Common myeloid progenitor, CD34-positive (primary cell): ENCODE results near the gene TEX2.

Experiments
- CTCF ChIA-PET: fragments of 350-600 bp; sonication (Branson Sonifier 250); formaldehyde crosslinking; loops from one replicate; lab custom pipeline; 2021; ENCODE audit warnings: antibody characterized with exemption; lab: Charles Lee
- POLR2A ChIA-PET: fragments of 350-600 bp; sonication (Branson Sonifier 250); formaldehyde crosslinking; loops from one replicate; lab custom pipeline; 2021; ENCODE audit warnings: antibody characterized with exemption; lab: Charles Lee
- DNase-seq, 3 donors: peaks; one replicate each; pipeline versions ENCODE4 v3.0.0 to v3.0.0-alpha.2; 2013
- H3K27ac ChIP-seq, 2 experiments: 1 replicate in 1 of 2; 2 replicates in 1 of 2; pipeline ENCODE4 v1.7.0; 2013; ENCODE audit warnings: inconsistent platforms in 2 of 2, low read length in 2 of 2, mild to moderate bottlenecking in 2 of 2, low read depth in 1 of 2, moderate library complexity in 1 of 2; ENCODE audit not compliant: severe bottlenecking in 2 of 2, insufficient read depth in 1 of 2, poor library complexity in 1 of 2
- H3K27me3 ChIP-seq, 5 experiments: replicated peaks in 2 of 5; 1 replicate in 3 of 5; 2 replicates in 2 of 5; pipeline versions ENCODE4 v1.6.1 to v1.7.0; 2013; ENCODE audit warnings: low read length in 4 of 5, mild to moderate bottlenecking in 2 of 5, moderate library complexity in 2 of 5, inconsistent platforms in 1 of 5; ENCODE audit not compliant: insufficient read depth in 5 of 5, control insufficient read depth in 4 of 5
- H3K36me3 ChIP-seq, 4 experiments: 1 replicate in 2 of 4; 2 replicates in 2 of 4; pipeline versions ENCODE4 v1.6.1 to v1.7.0; 2013; ENCODE audit warnings: low read length in 3 of 4, control low read depth in 1 of 4, mild to moderate bottlenecking in 1 of 4; ENCODE audit not compliant: control insufficient read depth in 4 of 4, insufficient read depth in 4 of 4
- H3K4me1 ChIP-seq, 4 experiments: 1 replicate in 3 of 4; 2 replicates in 1 of 4; pipeline versions ENCODE4 v1.6.1 to v1.7.1; 2013; ENCODE audit warnings: low read length in 3 of 4, mild to moderate bottlenecking in 3 of 4, control low read depth in 1 of 4, inconsistent platforms in 1 of 4, moderate library complexity in 1 of 4; ENCODE audit not compliant: control insufficient read depth in 4 of 4, insufficient read depth in 4 of 4; ENCODE audit errors: control extremely low read depth in 1 of 4
- H3K4me3 ChIP-seq, 7 experiments: 1 replicate in 4 of 7; 2 replicates in 3 of 7; pipeline versions ENCODE4 v1.5.1 to v1.7.0; 2013; ENCODE audit warnings: mild to moderate bottlenecking in 7 of 7, low read length in 6 of 7, moderate library complexity in 6 of 7, inconsistent platforms in 2 of 7, low read depth in 2 of 7, control low read depth in 1 of 7; ENCODE audit not compliant: insufficient read depth in 4 of 7, control insufficient read depth in 1 of 7; ENCODE audit errors: extremely low read depth in 1 of 7
- H3K9me3 ChIP-seq, 5 experiments: 1 replicate in 4 of 5; 2 replicates in 1 of 5; pipeline versions ENCODE4 v1.6.1 to v1.7.1; 2013; ENCODE audit warnings: low read length in 4 of 5, mild to moderate bottlenecking in 2 of 5, inconsistent platforms in 1 of 5, low read depth in 1 of 5, moderate library complexity in 1 of 5; ENCODE audit not compliant: control insufficient read depth in 4 of 5, insufficient read depth in 2 of 5; ENCODE audit errors: control extremely low read depth in 1 of 5
- WGBS: methylation state at CpG from one replicate; pipeline ENCODE4 v1.1.5; 2013; ENCODE audit not compliant: insufficient coverage; 5-methylcytosine and 5-hydroxymethylcytosine counted together

Gene TEX2

GRCh38 chr17:64131606-64132270 is 131.3 kb downstream of the TEX2 start:
- CTCF ChIA-PET = interaction anchor here (0.9 to 7.9 kb wide), 18 partner anchors 10 to 272 kb away, joined by 3 to 212 read pairs (median 8); partner anchors contain the start of genes CSHL1 and GH1
- POLR2A ChIA-PET = interaction anchor here (0.7 kb wide), 1 partner anchor 142 kb away, joined by 4 read pairs; no protein-coding TSS in a partner anchor
- 95% methylated on average over 4 of the region's 5 CpGs for WGBS
- Histone ChIP-seq H3K27me3 (no peaks in the 10 kb centered on the region), H3K27ac (no peak overlapping the region), H3K4me3 (no peak overlapping the region), H3K36me3 (no peaks in the 10 kb centered on the region), H3K9me3 (no peaks in the 10 kb centered on the region), H3K4me1 (peaks cover 0 to 22% (median 18%) of the 10 kb centered on the region in 4 experiments)
- no peak for DNase-seq

GRCh38 chr17:64130559-64131001 is 132.5 kb downstream of the TEX2 start:
- Histone ChIP-seq H3K4me1 (peaks cover 0 to 22% (median 18%) of the 10 kb centered on the region in 4 experiments), H3K4me3 (peak overlapping the region in 6 of 7 experiments; percentile 35 to 74 (median 48)), H3K9me3 (no peaks in the 10 kb centered on the region), H3K27me3 (no peaks in the 10 kb centered on the region), H3K27ac (peak overlapping the region in 1 of 2 experiments; percentile 51), H3K36me3 (no peaks in the 10 kb centered on the region)
- CTCF ChIA-PET = interaction anchor here (0.9 to 7.9 kb wide), 12 partner anchors 9 to 219 kb away, joined by 3 to 212 read pairs (median 5); partner anchors contain the start of genes CSHL1 and GH1
- 3% methylated on average over 17 of the region's 24 CpGs for WGBS
- POLR2A ChIA-PET = interaction anchor here (0.5 to 2.4 kb wide), 9 partner anchors 12 to 110 kb away, joined by 3 to 15 read pairs (median 5); partner anchors contain the start of gene ICAM2
- peak in 2 of 3 donors; percentile 81 to 85 for DNase-seq

- peak; percentile 86 to 94 (median 93) for DNase-seq
- H3K4me3 ChIP-seq = peak within 1 kb of the TSS; percentile 65 to 89 (median 85)
- no peaks in the 10 kb centered on the region for H3K9me3 ChIP-seq
- ChIA-PET POLR2A (interaction anchor here (0.7 to 2.4 kb wide), 11 partner anchors 9 to 110 kb away, joined by 3 to 15 read pairs (median 5); partner anchors contain the start of gene ICAM2), CTCF (interaction anchor here (0.9 to 7.9 kb wide), 11 partner anchors 8 to 219 kb away, joined by 3 to 212 read pairs (median 6); partner anchors contain the start of genes CSHL1 and GH1)
- no peaks in the 10 kb centered on the region for H3K36me3 ChIP-seq
- no peaks in the 10 kb centered on the region for H3K27me3 ChIP-seq
- under 1% methylated on average over 98 of the region's 98 CpGs for WGBS
- H3K27ac ChIP-seq = peak within 1 kb of the TSS; percentile 33 to 75
- H3K4me1 ChIP-seq = peaks cover 0 to 22% (median 18%) of the 10 kb centered on the region in 4 experiments
Observed at GRCh38 chr17:64129765-64130558, 133.1 kb downstream of the TEX2 start, which contains the start of gene ERN1. ERN1 (minus strand) TSS chr17:64130144; CDS start chr17:64130029, 115 bp downstream.

GRCh38 chr17:64129515-64129764 is 133.6 kb downstream of the TEX2 start:
- ChIA-PET CTCF (interaction anchor here (0.6 to 7.9 kb wide), 8 partner anchors 8 to 218 kb away, joined by 3 to 212 read pairs (median 6); partner anchors contain the start of gene CSHL1), POLR2A (interaction anchor here (0.7 to 2.4 kb wide), 7 partner anchors 8 to 104 kb away, joined by 3 to 11 read pairs (median 5); no protein-coding TSS in a partner anchor)
- H3K36me3 ChIP-seq = no peaks in the 10 kb centered on the region
- H3K27me3 ChIP-seq = no peaks in the 10 kb centered on the region
- DNase-seq = no peak
- H3K9me3 ChIP-seq = no peaks in the 10 kb centered on the region
- 0% methylated on average over 20 of the region's 31 CpGs for WGBS
- H3K4me3 ChIP-seq = peak overlapping the region; percentile 65 to 89 (median 85)
- peak overlapping the region; percentile 33 to 75 for H3K27ac ChIP-seq
- H3K4me1 ChIP-seq = peaks cover 0 to 22% (median 18%) of the 10 kb centered on the region in 4 experiments

GRCh38 chr17:64128787-64129514 is 134.1 kb downstream of the TEX2 start:
- DNase-seq = peak in 1 of 3 donors; percentile 36
- 15% methylated on average over 11 of the region's 15 CpGs for WGBS
- POLR2A ChIA-PET = interaction anchor here (0.7 to 2.4 kb wide), 7 partner anchors 8 to 104 kb away, joined by 3 to 11 read pairs (median 5); no protein-coding TSS in a partner anchor
- Histone ChIP-seq H3K9me3 (no peaks in the 10 kb centered on the region), H3K36me3 (no peaks in the 10 kb centered on the region), H3K27me3 (no peaks in the 10 kb centered on the region), H3K27ac (peak overlapping the region; percentile 33 to 75), H3K4me1 (peaks cover 0 to 22% (median 18%) of the 10 kb centered on the region in 4 experiments), H3K4me3 (peak overlapping the region; percentile 65 to 89 (median 85))
- CTCF ChIA-PET = interaction anchor here (0.6 to 7.9 kb wide), 8 partner anchors 7 to 218 kb away, joined by 3 to 212 read pairs (median 6); partner anchors contain the start of gene CSHL1

- Histone ChIP-seq H3K27ac (no peak overlapping the region), H3K27me3 (no peaks in the 10 kb centered on the region), H3K4me1 (peaks cover 0 to 22% (median 18%) of the 10 kb centered on the region in 4 experiments), H3K9me3 (no peaks in the 10 kb centered on the region), H3K4me3 (no peak overlapping the region), H3K36me3 (no peaks in the 10 kb centered on the region)
- ChIA-PET CTCF (interaction anchor here (1.5 kb wide), 1 partner anchor 98 kb away, joined by 3 read pairs; no protein-coding TSS in a partner anchor), POLR2A (no interaction called here)
- DNase-seq = no peak
- WGBS = 100% methylated on average over 1 of the region's 1 CpG
Observed at GRCh38 chr17:64126918-64127317, 136.1 kb downstream of the TEX2 start.
